Heart left ventricle (tissue), 16 donors: ENCODE measurements around the gene EXD3. TPM values are rescaled to one million over a fixed set of nuclear protein-coding genes. Genes with fewer than 3 reads are reported as not detected.

Experiments used
- ATAC-seq, 4 donors: fragments of 200-7000 bp; cut with Tn5 transposase; one replicate each; pipeline ENCODE4 v1.9.1; 2020 to 2022; ENCODE audit warnings: moderate library complexity in 4 of 4, mild to moderate bottlenecking in 3 of 4, moderate number of reproducible peaks in 1 of 4
- DNase-seq, 5 donors: peaks; one replicate each; pipeline ENCODE4 v3.0.0-alpha.2; 2020
- H3K27ac ChIP-seq, 12 donors: fragments of 200-600 bp; sonication (generic) in 4 of 12; one replicate each; pipeline versions ENCODE4 v1.5.0 to v1.8.0; 2016 to 2022; ENCODE audit warnings: mild to moderate bottlenecking in 2 of 12
- H3K27me3 ChIP-seq, 9 donors: fragments of 200-600 bp; sonication (generic) in 2 of 9; one replicate each; pipeline versions ENCODE4 v1.5.1 to v1.8.0; 2016 to 2022; ENCODE audit warnings: mild to moderate bottlenecking in 3 of 9
- H3K36me3 ChIP-seq, 9 donors: fragments of 200-600 bp; sonication (generic) in 2 of 9; one replicate each; pipeline versions ENCODE4 v1.5.0 to v1.8.0; 2018 to 2022; ENCODE audit warnings: mild to moderate bottlenecking in 2 of 9
- H3K4me1 ChIP-seq, 12 donors: fragments of 200-600 bp; sonication (generic) in 4 of 12; one replicate each; pipeline versions ENCODE4 v1.5.0 to v1.8.0; 2016 to 2022; ENCODE audit warnings: mild to moderate bottlenecking in 3 of 12
- H3K4me3 ChIP-seq, 12 donors: fragments of 200-600 bp; sonication (generic) in 4 of 12; one replicate each; pipeline versions ENCODE4 v1.5.0 to v1.8.0; 2017 to 2022; ENCODE audit warnings: mild to moderate bottlenecking in 9 of 12, moderate library complexity in 4 of 12
- H3K9me3 ChIP-seq, 12 donors: fragments of 200-600 bp; sonication (generic) in 4 of 12; one replicate each; pipeline versions ENCODE4 v1.5.0 to v1.8.0; 2016 to 2022; ENCODE audit warnings: mild to moderate bottlenecking in 1 of 12
- CTCF ChIP-seq, 12 donors: fragments of 200-600 bp; sonication (generic) in 4 of 12; IDR thresholded peaks; one replicate each; pipeline versions ENCODE4 v1.5.0 to v1.8.0; 2018 to 2022; ENCODE audit warnings: antibody characterized with exemption in 12 of 12, mild to moderate bottlenecking in 5 of 12
- POLR2A ChIP-seq, 2 donors: fragments of 450-650 bp; IDR thresholded peaks; one replicate each; pipeline ENCODE4 v1.6.1; 2017; ENCODE audit warnings: antibody characterized with exemption in 2 of 2, mild to moderate bottlenecking in 2 of 2, moderate library complexity in 2 of 2
- WGBS, 4 donors: extraction: QIAGEN DNeasy Blood & Tissue Kit in 2 of 4; methylation state at CpG; one replicate each; pipeline versions ENCODE4 v1.1.5 to v1.1.7; 2013 to 2018; 5-methylcytosine and 5-hydroxymethylcytosine counted together
- intact Hi-C, 10 donors: fragments of 100-400 bp; cut with DNase I; formaldehyde crosslinking; loops; one replicate each; pipeline versions ENCODE4 v1.11.1 to v1.14.2; 2022
- long read RNA-seq, 3 donors: library from polyadenylated mRNA; unstranded; transcript quantifications; one replicate each; pipeline ENCODE4 v2.0.0, GENCODE V29; 2020 to 2021
- polyA plus RNA-seq, 2 donors: library from polyadenylated mRNA; stranded (reverse); fragments of 200-250 nt; gene quantifications; one replicate each; pipeline ENCODE4 v1.2.3, GENCODE V29; 2013
- total RNA-seq, 9 donors: library from RNA; depleted of rRNA in 2 of 9; stranded (reverse); fragments of >200 nt in 2 of 9; fragmentation: NEBNext Ultra II Directional in 3 of 9; extraction: Animal tissue kit (Norgen Biotek cat#: 25700) in 3 of 9; gene quantifications; one replicate each; pipeline versions ENCODE4 v1.1.0 to v1.2.4, GENCODE V29; 2016 to 2023
- donor health status: ischemic (EF 13 %, LVEDD 7.1; RV severe dilation, severe dysfunction).
- donor health status: healthy with polysubstance abuse.
- donor health status: DM: no; HTN: yes; CAD: no.
- donor health status: DM: no; HTN: no; CAD: no.
- donor health status: ischemic (EF 25% LVEDD 6.9; RV normal size, moderate dysfunction).
- donor health status: ischemic (EF 25% LVEDD 5.7; RV mildly dilated, moderate dysfunction).
- donor health status: healthy.
- donor health status: DM: yes; HTN: yes; CAD: no.
- donor health status: ischemic (EF 35%, LVEDD 5.7; RV mildly dilated, moderate dysfunction).
- donor health status: nonischemic (EF 11% LVEDD 7.7; RV severe dilation, severe dysfunction).
- donor health status: DM: yes; HTN: yes; CAD: no.
- donor health status: PGD.
- donor health status: ischemic (EF 29% LVEDD 5.4; RV normal size, mild dysfunction).
- donor health status: nonischemic (EF 23%, LVEDD 6.1; RV moderate dilation, normal function).

EXD3 gene, protein sequence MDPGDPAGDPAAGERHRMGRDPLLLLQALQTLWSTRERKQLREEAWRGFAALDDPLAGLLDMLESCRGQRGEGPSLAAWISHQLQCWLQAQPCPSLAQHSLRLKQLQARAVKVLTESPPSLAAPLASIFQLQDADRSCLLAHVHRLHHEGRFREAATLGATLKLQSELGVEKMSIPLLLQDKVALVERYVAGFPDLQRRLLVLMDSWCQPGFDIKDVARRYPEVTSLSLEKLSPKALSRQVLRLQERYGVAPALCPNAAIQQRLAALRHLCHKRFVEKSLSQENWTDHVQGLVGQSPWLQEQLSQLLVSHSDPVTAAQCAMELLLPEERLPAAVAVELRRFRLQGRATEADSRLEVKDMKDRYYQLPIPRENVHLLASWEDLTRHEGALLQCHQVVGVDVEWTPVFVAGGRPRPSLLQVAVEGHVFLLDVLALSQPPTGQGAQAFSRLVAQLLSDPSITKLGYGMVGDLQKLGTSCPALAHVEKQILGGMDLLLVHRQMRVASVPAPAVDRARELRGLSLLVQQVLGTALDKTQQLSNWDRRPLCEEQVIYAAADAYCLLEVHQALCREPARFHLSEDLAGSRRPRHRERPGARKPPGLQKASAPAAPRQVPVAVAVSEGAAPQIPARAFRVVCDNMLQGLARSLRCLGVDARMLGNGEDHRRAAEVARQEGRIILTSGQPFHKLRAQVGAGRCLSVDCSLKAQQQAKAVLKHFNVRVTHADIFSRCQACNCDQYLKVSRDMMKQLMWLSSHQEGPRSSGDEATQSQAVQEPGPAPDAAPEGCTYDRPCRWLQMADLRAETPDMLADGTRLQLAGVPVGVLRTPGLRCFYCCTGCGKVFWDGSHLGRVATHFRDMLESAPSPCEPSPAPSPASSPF
- total RNA-seq (10 to 100 TPM in 2 of 9 donors, 1 to 10 TPM in 7; 4.1 to 12.9 (median 8.6) TPM), polyA plus RNA-seq (10 to 100 TPM in 1 of 2 donors, 1 to 10 TPM in 1; 5.6 to 15.2 TPM)
- long read RNA-seq, donor 1, partial matches to known transcripts: 5 of 17 reads
- long read RNA-seq, donor 1, other reads (novel, unspliced or antisense): 10 of 17 reads
- long read RNA-seq, donor 2, transcript EXD3-203 (3 exons, 1,585 nt): major isoform, 6 of 46 reads
- long read RNA-seq, donor 2, partial matches to known transcripts: 15 of 46 reads
- long read RNA-seq, donor 2, other reads (novel, unspliced or antisense): 21 of 46 reads
- long read RNA-seq, donor 3, partial matches to known transcripts: 3 of 8 reads
- long read RNA-seq, donor 3, other reads (novel, unspliced or antisense): 3 of 8 reads

GRCh38 chr9:137422604-137423513, at the start of gene EXD3, which contains the start of gene NOXA1:
Gene EXD3 (minus strand): TSS chr9:137423162. CDS start chr9:137395357, 27,805 bp downstream.
Gene NOXA1 (plus strand): TSS chr9:137423393. CDS start chr9:137423530, 137 bp downstream.
- intact Hi-C loops: loop anchor here in 3 of 10 donors (2.0 to 10.0 kb wide), 5 partner anchors 22 to 298 kb away; partner anchors contain the start of gene NRARP (in 1 of the 3)
- Histone ChIP-seq H3K9me3 (no peaks in the 10 kb centered on the region), H3K27me3 (no peaks in the 10 kb centered on the region), H3K4me3 (peak within 1 kb of the TSS; percentile 63 to 100 (median 92)), H3K4me1 (peaks cover 0 to 40% (median 25%) of the 10 kb centered on the region in 12 donors), H3K27ac (peak within 1 kb of the TSS; percentile 48 to 89 (median 82)), H3K36me3 (no peaks in the 10 kb centered on the region)
- TF ChIP-seq CTCF (IDR thresholded peaks at IDR 0.05) (peak; percentile 26 to 88 (median 63)), POLR2A (IDR thresholded peaks at IDR 0.05) (peak in 1 of 2 donors; percentile 49)
- ATAC-seq (peak; percentile 94 to 98 (median 96)), DNase-seq (peak; percentile 94 to 97 (median 95))
- WGBS, 4 donors: 0 to 1% (median 1%) methylated on average over 14 to 113 of the region's 113 CpGs

GRCh38 chr9:137470785-137471184, 47.8 kb upstream of the EXD3 start:
- 65 to 82% (median 72%) methylated on average over 7 of the region's 7 CpGs for WGBS, 4 donors
- no peak for ATAC-seq
- intact Hi-C loops: no loop called here
- Histone ChIP-seq H3K4me3 (no peak overlapping the region), H3K27me3 (no peaks in the 10 kb centered on the region), H3K9me3 (peaks cover 0 to 10% (median 7%) of the 10 kb centered on the region in 12 donors), H3K4me1 (no peaks in the 10 kb centered on the region), H3K36me3 (peaks cover 0 to 3% (median 0%) of the 10 kb centered on the region in 9 donors), H3K27ac (no peak overlapping the region)
- TF ChIP-seq CTCF (IDR thresholded peaks at IDR 0.05) (no peak), POLR2A (IDR thresholded peaks at IDR 0.05) (no peak)
- DNase-seq: peak in 1 of 5 donors; percentile 16

- WGBS, 4 donors: 96 to 99% (median 99%) methylated on average over 7 of the region's 7 CpGs
- TF ChIP-seq POLR2A (IDR thresholded peaks at IDR 0.05): no peak
- TF ChIP-seq CTCF (IDR thresholded peaks at IDR 0.05): no peak
These were observed 44.9 kb upstream of the EXD3 start for GRCh38 chr9:137467896-137468295.

More at GRCh38 chr9:137467896-137468295, 44.9 kb upstream of the EXD3 start:
- DNase-seq (peak in 3 of 5 donors; percentile 12 to 27 (median 17)), ATAC-seq (no peak)
- Histone ChIP-seq H3K4me3 (no peak overlapping the region), H3K4me1 (no peaks in the 10 kb centered on the region), H3K27me3 (no peaks in the 10 kb centered on the region), H3K27ac (no peak overlapping the region), H3K36me3 (peaks cover 0 to 3% (median 0%) of the 10 kb centered on the region in 9 donors), H3K9me3 (no peaks in the 10 kb centered on the region)
- intact Hi-C loops: loop anchor here in 1 of 10 donors (10.0 kb wide), 1 partner anchor 63 kb away; no protein-coding TSS in a partner anchor
